Eye (tissue), 1 donor: ENCODE measurements around the gene UBE2E1.
A peak's percentile ranks its signal among the peaks of the same experiment; 100 is the strongest.

Experiments used
- DNase-seq: peaks from one replicate; pipeline ENCODE4 v3.0.0-alpha.2; 2015

UBE2E1 gene

GRCh38 chr3:23796518-23796917, 9.2 kb upstream of the UBE2E1 start:
- no peak for DNase-seq

- no peak for DNase-seq
Measured at GRCh38 chr3:23797491-23797890, 8.3 kb upstream of the UBE2E1 start.

GRCh38 chr3:23798456-23798855, 7.3 kb upstream of the UBE2E1 start:
- no peak for DNase-seq

GRCh38 chr3:23798876-23799275, 6.9 kb upstream of the UBE2E1 start:
- peak; percentile 9 for DNase-seq

- DNase-seq: peak; percentile 12
Measured at GRCh38 chr3:23800731-23801130, 5.0 kb upstream of the UBE2E1 start.

GRCh38 chr3:23804441-23805209, 1.1 kb upstream of the UBE2E1 start:
- peak; percentile 21 for DNase-seq

- DNase-seq: no peak
Measured at GRCh38 chr3:23805210-23805632, 534 bp upstream of the UBE2E1 start.

- DNase-seq: peak; percentile 74
Measured at GRCh38 chr3:23806534-23807423, 1.0 kb downstream of the UBE2E1 start.

- no peak for DNase-seq
Measured at GRCh38 chr3:23807424-23808015, 1.8 kb downstream of the UBE2E1 start.

GRCh38 chr3:23808525-23808924, 2.8 kb downstream of the UBE2E1 start:
- DNase-seq: no peak

- DNase-seq: no peak
Measured at GRCh38 chr3:23809294-23809693, 3.5 kb downstream of the UBE2E1 start.

- no peak for DNase-seq
Measured at GRCh38 chr3:23809840-23810342, 4.1 kb downstream of the UBE2E1 start.

GRCh38 chr3:23810343-23811184, 4.8 kb downstream of the UBE2E1 start:
- DNase-seq: peak; percentile 83

- DNase-seq: no peak
Measured at GRCh38 chr3:23811185-23811527, 5.4 kb downstream of the UBE2E1 start.

- DNase-seq: no peak
Measured at GRCh38 chr3:23811919-23812318, 6.2 kb downstream of the UBE2E1 start.

- no peak for DNase-seq
Measured at GRCh38 chr3:23815879-23816278, 10.1 kb downstream of the UBE2E1 start.

GRCh38 chr3:23816721-23817120, 11.0 kb downstream of the UBE2E1 start:
- DNase-seq: no peak

- DNase-seq: no peak
Measured at GRCh38 chr3:23817508-23818223, 11.9 kb downstream of the UBE2E1 start.

- no peak for DNase-seq
Measured at GRCh38 chr3:23819599-23820360, 14.0 kb downstream of the UBE2E1 start.

- no peak for DNase-seq
Measured at GRCh38 chr3:23820888-23821287, 15.1 kb downstream of the UBE2E1 start.

- DNase-seq: no peak
Measured at GRCh38 chr3:23821858-23822257, 16.1 kb downstream of the UBE2E1 start.
